ENCODE results near the gene MYH11. TPM values are rescaled to one million over a fixed set of nuclear protein-coding genes. Genes with fewer than 3 reads are reported as not detected.

Gene MYH11
- total RNA-seq, 1 donor from 2014 or later, result 1.9 TPM

DNA sequence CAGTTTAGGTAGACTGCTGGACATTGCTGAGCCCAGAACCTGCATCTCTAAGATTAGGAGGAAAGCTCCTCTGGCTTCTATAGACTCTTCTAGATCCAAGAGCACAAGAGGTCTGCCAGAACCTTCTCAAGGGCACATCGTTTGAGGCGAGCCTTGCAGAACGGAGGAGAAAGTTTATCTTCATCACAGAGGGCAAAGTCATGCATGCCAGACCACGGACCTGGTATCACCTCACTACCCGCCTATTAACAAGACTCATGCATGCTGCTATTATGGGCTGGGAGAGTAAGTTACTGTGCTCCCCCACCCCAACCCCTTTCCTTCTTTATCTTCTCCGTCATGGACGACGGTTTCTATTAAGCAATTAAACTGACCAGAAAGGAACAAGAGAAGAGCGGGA is 23.3 kb downstream of the MYH11 start:
- H3K4me1 Mint-ChIP-seq (ENCODE audit: unreplicated experiment), result peaks cover 9% of the 10 kb centered on the region
- H3K36me3 Mint-ChIP-seq (ENCODE audit: unreplicated experiment), result no peaks in the 10 kb centered on the region
- H3K4me3 Mint-ChIP-seq (ENCODE audit: unreplicated experiment), result no peak overlapping the region
- no peak overlapping the region for H3K27ac Mint-ChIP-seq (ENCODE audit: unreplicated experiment)
- no peak for DNase-seq (ENCODE audit: extremely low spot score, unreplicated experiment)
- H3K27me3 Mint-ChIP-seq (ENCODE audit: unreplicated experiment), result peaks cover 7% of the 10 kb centered on the region
- no peaks in the 10 kb centered on the region for H3K9me3 Mint-ChIP-seq (ENCODE audit: unreplicated experiment)
- TF ChIP-seq, protein P1, sequence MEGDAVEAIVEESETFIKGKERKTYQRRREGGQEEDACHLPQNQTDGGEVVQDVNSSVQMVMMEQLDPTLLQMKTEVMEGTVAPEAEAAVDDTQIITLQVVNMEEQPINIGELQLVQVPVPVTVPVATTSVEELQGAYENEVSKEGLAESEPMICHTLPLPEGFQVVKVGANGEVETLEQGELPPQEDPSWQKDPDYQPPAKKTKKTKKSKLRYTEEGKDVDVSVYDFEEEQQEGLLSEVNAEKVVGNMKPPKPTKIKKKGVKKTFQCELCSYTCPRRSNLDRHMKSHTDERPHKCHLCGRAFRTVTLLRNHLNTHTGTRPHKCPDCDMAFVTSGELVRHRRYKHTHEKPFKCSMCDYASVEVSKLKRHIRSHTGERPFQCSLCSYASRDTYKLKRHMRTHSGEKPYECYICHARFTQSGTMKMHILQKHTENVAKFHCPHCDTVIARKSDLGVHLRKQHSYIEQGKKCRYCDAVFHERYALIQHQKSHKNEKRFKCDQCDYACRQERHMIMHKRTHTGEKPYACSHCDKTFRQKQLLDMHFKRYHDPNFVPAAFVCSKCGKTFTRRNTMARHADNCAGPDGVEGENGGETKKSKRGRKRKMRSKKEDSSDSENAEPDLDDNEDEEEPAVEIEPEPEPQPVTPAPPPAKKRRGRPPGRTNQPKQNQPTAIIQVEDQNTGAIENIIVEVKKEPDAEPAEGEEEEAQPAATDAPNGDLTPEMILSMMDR (IDR thresholded peaks at IDR 0.05), result no peak

DNA sequence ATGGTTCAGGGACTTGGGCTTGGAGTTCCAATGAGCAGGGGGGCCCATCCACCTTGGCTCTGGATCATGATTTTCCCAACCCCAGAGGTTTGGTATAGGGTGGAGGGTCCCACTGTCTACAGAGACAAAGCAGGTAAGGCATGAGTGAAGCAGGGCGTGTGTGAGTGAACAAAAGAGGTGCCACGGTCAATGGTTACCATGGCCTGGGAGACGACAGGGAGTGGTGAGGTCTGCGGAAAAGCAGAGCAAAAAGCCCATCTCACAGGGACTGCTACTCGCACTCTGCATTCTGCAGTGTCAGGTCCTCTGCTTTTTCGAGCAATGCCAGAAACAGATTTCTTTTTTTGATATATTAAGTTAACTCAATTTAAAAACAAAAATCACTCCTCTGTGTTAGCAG is 24.6 kb downstream of the MYH11 start:
- Mint-ChIP-seq H3K27me3 (ENCODE audit: unreplicated experiment) (peaks cover 7% of the 10 kb centered on the region), H3K36me3 (ENCODE audit: unreplicated experiment) (no peaks in the 10 kb centered on the region), H3K9me3 (ENCODE audit: unreplicated experiment) (no peaks in the 10 kb centered on the region), H3K4me1 (ENCODE audit: unreplicated experiment) (peaks cover 9% of the 10 kb centered on the region), H3K4me3 (ENCODE audit: unreplicated experiment) (no peak overlapping the region), H3K27ac (ENCODE audit: unreplicated experiment) (no peak overlapping the region)
- DNase-seq (ENCODE audit: extremely low spot score, unreplicated experiment), result no peak
- TF ChIP-seq, protein P1 (IDR thresholded peaks at IDR 0.05), result no peak

DNA sequence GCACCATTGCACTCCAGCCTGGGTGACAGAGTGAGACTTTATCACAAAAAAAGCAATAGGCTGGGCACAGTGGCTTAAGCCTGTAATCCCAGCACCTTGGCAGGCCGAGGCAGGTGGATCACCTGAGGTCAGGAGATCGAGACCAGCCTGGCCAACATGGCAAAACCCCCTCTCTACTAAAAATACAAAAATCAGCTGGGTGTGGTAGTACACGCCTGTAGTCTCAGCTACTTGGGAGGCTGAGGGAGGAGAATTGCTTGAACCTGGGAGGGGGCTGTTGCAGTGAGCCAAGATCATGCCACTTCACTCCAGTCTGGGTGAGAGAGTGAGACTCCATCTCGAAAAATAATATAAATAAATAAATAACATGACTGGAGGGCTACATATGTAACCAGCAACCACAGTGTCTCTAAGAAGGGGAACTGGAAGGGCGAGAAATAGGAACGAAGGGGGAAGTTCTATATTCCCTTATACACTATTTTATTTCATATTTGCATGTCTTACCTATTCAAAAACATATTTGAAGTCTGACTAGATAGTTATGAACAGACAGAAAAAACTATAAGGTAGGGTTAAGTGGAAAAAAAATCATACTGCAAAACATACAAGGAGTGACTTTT is 25.9 kb downstream of the MYH11 start:
- Mint-ChIP-seq H3K36me3 (ENCODE audit: unreplicated experiment) (no peaks in the 10 kb centered on the region), H3K4me3 (ENCODE audit: unreplicated experiment) (no peak overlapping the region), H3K27ac (ENCODE audit: unreplicated experiment) (no peak overlapping the region), H3K9me3 (ENCODE audit: unreplicated experiment) (no peaks in the 10 kb centered on the region), H3K4me1 (ENCODE audit: unreplicated experiment) (peaks cover 9% of the 10 kb centered on the region), H3K27me3 (ENCODE audit: unreplicated experiment) (peaks cover 7% of the 10 kb centered on the region)
- TF ChIP-seq, protein P1 (IDR thresholded peaks at IDR 0.05), result no peak
- no peak for DNase-seq (ENCODE audit: extremely low spot score, unreplicated experiment)

DNA sequence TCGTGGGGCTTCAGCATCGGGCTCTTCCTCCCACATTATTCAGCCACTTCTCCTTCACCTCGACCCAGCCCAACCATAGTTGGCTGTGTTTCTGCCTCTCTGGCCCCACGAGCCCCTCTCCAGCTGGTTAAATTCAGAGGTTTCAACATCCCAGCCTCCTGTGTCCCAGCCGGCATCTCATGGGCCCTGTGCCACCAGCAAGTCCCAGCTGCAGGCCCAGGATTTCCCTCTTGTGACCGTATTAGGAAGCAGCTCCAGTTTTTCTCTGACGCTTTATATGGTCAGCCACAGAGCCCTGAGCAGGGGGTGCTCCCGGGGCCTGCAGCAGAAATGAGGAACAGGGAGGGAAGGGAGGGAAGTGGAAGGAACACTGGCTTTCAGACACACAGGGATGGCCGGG is 27.4 kb downstream of the MYH11 start:
- TF ChIP-seq, protein P1 (IDR thresholded peaks at IDR 0.05), result no peak
- Mint-ChIP-seq H3K4me3 (ENCODE audit: unreplicated experiment) (no peak overlapping the region), H3K27me3 (ENCODE audit: unreplicated experiment) (peaks cover 11% of the 10 kb centered on the region), H3K27ac (ENCODE audit: unreplicated experiment) (peak overlapping the region; percentile 63), H3K36me3 (ENCODE audit: unreplicated experiment) (no peaks in the 10 kb centered on the region), H3K9me3 (ENCODE audit: unreplicated experiment) (no peaks in the 10 kb centered on the region), H3K4me1 (ENCODE audit: unreplicated experiment) (peaks cover 3% of the 10 kb centered on the region)
- no peak for DNase-seq (ENCODE audit: extremely low spot score, unreplicated experiment)

DNA sequence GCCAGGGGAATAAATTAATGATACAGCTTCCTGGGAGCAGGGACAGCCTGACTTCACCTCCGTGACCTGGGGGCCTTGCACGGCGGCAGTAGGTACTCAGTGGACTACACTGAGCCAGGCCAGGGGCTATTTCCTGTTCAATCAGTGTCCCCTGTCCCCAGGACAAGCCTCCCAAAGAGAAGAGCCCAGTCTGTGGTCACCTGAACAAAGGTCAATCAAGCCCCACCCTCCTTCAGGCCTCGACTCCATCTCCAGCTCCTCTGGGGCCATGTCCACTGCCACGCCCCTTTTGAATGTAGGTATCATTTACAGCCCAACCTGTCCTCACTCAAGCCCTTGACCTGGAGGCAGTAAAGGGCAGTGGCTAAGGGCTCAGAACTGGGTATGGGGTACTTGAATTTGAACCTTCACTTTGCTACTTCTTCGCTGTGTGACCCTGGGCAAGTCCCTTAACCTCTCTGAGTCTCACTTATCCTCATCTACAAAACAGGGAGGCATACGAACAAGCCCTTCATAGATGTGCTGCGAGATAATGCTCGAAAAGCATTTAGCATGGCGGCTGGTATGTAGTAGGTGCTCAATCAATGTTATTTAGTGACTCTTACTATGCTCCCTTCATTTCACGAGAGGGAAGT is 29.0 kb downstream of the MYH11 start:
- Mint-ChIP-seq H3K27ac (ENCODE audit: unreplicated experiment) (no peak overlapping the region), H3K9me3 (ENCODE audit: unreplicated experiment) (no peaks in the 10 kb centered on the region), H3K4me3 (ENCODE audit: unreplicated experiment) (no peak overlapping the region), H3K36me3 (ENCODE audit: unreplicated experiment) (no peaks in the 10 kb centered on the region), H3K4me1 (ENCODE audit: unreplicated experiment) (peaks cover 3% of the 10 kb centered on the region), H3K27me3 (ENCODE audit: unreplicated experiment) (peaks cover 4% of the 10 kb centered on the region)
- DNase-seq (ENCODE audit: extremely low spot score, unreplicated experiment), result no peak
- TF ChIP-seq, protein P1 (IDR thresholded peaks at IDR 0.05), result no peak
